Lower lobe of right lung (tissue), 2 donors: ENCODE measurements around the gene IBA57. TPM values are rescaled to one million over a fixed set of nuclear protein-coding genes. Genes with fewer than 3 reads are reported as not detected.

Experiments used
- ATAC-seq, 2 donors: fragments of 200-7000 bp; cut with Tn5 transposase; one replicate each; pipeline ENCODE4 v1.9.1; 2020 to 2022; ENCODE audit warnings: mild to moderate bottlenecking in 2 of 2, moderate library complexity in 2 of 2
- DNase-seq: peaks from one replicate; pipeline ENCODE4 v3.0.0-alpha.2; 2020
- H3K27ac ChIP-seq: fragments of 200-600 bp; one replicate; pipeline ENCODE4 v1.8.0; 2022
- H3K27me3 ChIP-seq: fragments of 200-600 bp; one replicate; pipeline ENCODE4 v1.8.0; 2022; ENCODE audit warnings: low read depth
- H3K36me3 ChIP-seq: fragments of 200-600 bp; one replicate; pipeline ENCODE4 v1.8.0; 2022; ENCODE audit warnings: mild to moderate bottlenecking
- H3K4me1 ChIP-seq: fragments of 200-600 bp; one replicate; pipeline ENCODE4 v1.8.0; 2022
- H3K4me3 ChIP-seq: fragments of 200-600 bp; one replicate; pipeline ENCODE4 v1.8.0; 2022; ENCODE audit warnings: mild to moderate bottlenecking
- H3K9me3 ChIP-seq: fragments of 200-600 bp; one replicate; pipeline ENCODE4 v1.8.0; 2022
- CTCF ChIP-seq: fragments of 200-600 bp; IDR thresholded peaks from one replicate; pipeline ENCODE4 v1.8.0; 2022; ENCODE audit warnings: antibody characterized with exemption, mild to moderate bottlenecking
- intact Hi-C: fragments of 100-400 bp; cut with DNase I; formaldehyde crosslinking; loops from one replicate; pipeline ENCODE4 v1.11.0; 2022
- total RNA-seq: library from RNA; stranded (reverse); fragmentation: NEBNext Ultra II Directional; extraction: Animal tissue kit (Norgen Biotek cat#: 25700); gene quantifications from one replicate; pipeline ENCODE4 v1.2.1, GENCODE V29; 2021
- donor health status: DM: no; HTN: yes; CAD: no; lungs with severe emphysema.

IBA57 gene
- total RNA-seq, 1 donor from 2014 or later: 10.7 TPM

- Histone ChIP-seq H3K27me3 (peaks cover 18% of the 10 kb centered on the region), H3K27ac (no peak overlapping the region), H3K36me3 (no peaks in the 10 kb centered on the region), H3K4me1 (peaks cover 8% of the 10 kb centered on the region), H3K4me3 (no peak overlapping the region), H3K9me3 (no peaks in the 10 kb centered on the region)
- intact Hi-C loops: no loop called here
- no peak for ATAC-seq
- no peak for DNase-seq
- no peak for TF ChIP-seq CTCF
Measured at GRCh38 chr1:228210712-228211530, 45.3 kb downstream of the IBA57 start.

- H3K9me3 ChIP-seq: no peaks in the 10 kb centered on the region
- no peaks in the 10 kb centered on the region for H3K36me3 ChIP-seq
- peaks cover 18% of the 10 kb centered on the region for H3K27me3 ChIP-seq
- intact Hi-C loops: no loop called here
- H3K27ac ChIP-seq: no peak overlapping the region
- no peak overlapping the region for H3K4me3 ChIP-seq
- DNase-seq (peak; percentile 49), ATAC-seq (no peak)
- no peak for TF ChIP-seq CTCF
- H3K4me1 ChIP-seq: peaks cover 8% of the 10 kb centered on the region
Measured at GRCh38 chr1:228211531-228212414, 46.2 kb downstream of the IBA57 start.

- Histone ChIP-seq H3K36me3 (peaks cover 5% of the 10 kb centered on the region), H3K4me1 (peaks cover 8% of the 10 kb centered on the region), H3K9me3 (no peaks in the 10 kb centered on the region), H3K4me3 (peak overlapping the region; percentile 67), H3K27ac (no peak overlapping the region), H3K27me3 (peaks cover 13% of the 10 kb centered on the region)
- DNase-seq: peak; percentile 51
- TF ChIP-seq CTCF: no peak
- no peak for ATAC-seq
- intact Hi-C loops: no loop called here
Measured at GRCh38 chr1:228212415-228212965, 46.9 kb downstream of the IBA57 start.

GRCh38 chr1:228212966-228213844, 47.6 kb downstream of the IBA57 start:
- Histone ChIP-seq H3K4me3 (peak overlapping the region; percentile 67), H3K27ac (peak overlapping the region; percentile 67), H3K4me1 (peaks cover 8% of the 10 kb centered on the region), H3K27me3 (peaks cover 8% of the 10 kb centered on the region), H3K36me3 (peaks cover 6% of the 10 kb centered on the region), H3K9me3 (no peaks in the 10 kb centered on the region)
- peak; percentile 94 for DNase-seq
- peak; percentile 93 to 97 for ATAC-seq
- intact Hi-C loops: no loop called here
- peak; percentile 49 for TF ChIP-seq CTCF
